Cardiac septum (tissue), 1 donor: ENCODE results near the gene ZNF853. TPM values are rescaled to one million over a fixed set of nuclear protein-coding genes. Genes with fewer than 3 reads are reported as not detected.
A peak's percentile ranks its signal among the peaks of the same experiment; 100 is the strongest.
"Not testable (repeated sequence)": the region's sequence is repeated elsewhere in the genome, so short reads cannot be mapped to it uniquely, and the experiment has no call there.

Experiments used
- DNase-seq: peaks from one replicate; pipeline ENCODE4 v3.0.0-alpha.2; 2020; ENCODE audit warnings: low spot score
- intact Hi-C: fragments of 100-400 bp; cut with DNase I; formaldehyde crosslinking; loops from one replicate; pipeline ENCODE4 v1.14.0; 2022
- total RNA-seq: library from RNA; stranded (reverse); fragmentation: NEBNext Ultra II Directional; extraction: Animal tissue kit (Norgen Biotek cat#: 25700); gene quantifications from one replicate; pipeline ENCODE4 v1.2.1, GENCODE V29; 2021
- donor health status: DM: no; HTN: no; CAD: no.

Gene ZNF853
- total RNA-seq, 1 donor from 2014 or later: 14.2 TPM

DNA sequence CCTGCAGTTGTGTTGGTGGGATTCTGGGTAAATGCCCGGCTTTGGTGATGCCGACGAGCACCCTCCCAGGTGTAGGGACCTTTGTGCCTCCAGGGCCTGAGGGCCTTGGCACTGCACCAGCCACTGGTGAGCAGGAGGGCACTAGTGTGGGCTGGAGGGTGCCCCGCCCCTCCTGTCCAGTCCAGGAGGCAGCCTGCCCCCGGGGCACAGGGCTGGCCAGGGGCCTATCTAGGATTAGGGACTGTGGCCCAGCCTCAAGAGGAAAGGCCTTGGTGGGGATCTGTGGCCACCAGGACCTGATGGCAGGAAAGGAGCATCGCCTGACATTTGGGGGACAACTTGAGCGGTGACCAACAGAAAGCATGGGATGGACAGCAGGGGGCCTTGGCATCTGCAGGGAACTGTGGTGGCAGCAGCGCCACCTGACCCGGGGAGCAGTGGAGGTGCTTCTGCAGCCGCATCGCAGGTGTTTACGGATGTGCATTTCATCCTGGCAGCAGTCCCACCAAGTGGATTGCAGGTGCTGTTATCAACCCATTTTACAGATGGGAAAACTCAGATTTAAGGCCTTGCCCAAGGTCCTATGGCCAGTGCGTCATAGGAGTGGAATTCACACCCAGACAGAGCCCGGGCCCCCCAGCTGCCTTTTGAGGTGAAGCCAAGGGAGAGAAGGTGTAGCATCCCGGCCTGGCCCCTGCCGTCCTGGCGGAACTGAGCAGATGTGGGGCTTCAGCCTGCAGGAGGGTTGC is 32.8 kb downstream of the ZNF853 start:
- no peak for DNase-seq
- intact Hi-C loops: no loop called here

DNA sequence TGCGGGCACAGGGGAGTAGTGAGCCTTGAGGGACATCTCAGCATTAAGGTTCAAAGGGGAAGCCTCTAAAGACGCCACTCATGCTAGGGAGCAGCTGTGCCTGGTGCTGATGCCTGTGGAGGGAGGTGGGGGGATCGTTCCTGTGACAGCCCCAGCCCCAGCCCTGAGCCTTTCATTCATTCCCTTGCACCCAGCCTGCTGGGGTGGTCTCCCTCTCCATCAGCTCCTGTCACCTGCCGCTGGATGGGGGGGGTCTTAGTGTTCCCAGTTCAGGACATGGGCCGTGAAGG is 33.4 kb downstream of the ZNF853 start:
- no peak for DNase-seq
- intact Hi-C loops: no loop called here

DNA sequence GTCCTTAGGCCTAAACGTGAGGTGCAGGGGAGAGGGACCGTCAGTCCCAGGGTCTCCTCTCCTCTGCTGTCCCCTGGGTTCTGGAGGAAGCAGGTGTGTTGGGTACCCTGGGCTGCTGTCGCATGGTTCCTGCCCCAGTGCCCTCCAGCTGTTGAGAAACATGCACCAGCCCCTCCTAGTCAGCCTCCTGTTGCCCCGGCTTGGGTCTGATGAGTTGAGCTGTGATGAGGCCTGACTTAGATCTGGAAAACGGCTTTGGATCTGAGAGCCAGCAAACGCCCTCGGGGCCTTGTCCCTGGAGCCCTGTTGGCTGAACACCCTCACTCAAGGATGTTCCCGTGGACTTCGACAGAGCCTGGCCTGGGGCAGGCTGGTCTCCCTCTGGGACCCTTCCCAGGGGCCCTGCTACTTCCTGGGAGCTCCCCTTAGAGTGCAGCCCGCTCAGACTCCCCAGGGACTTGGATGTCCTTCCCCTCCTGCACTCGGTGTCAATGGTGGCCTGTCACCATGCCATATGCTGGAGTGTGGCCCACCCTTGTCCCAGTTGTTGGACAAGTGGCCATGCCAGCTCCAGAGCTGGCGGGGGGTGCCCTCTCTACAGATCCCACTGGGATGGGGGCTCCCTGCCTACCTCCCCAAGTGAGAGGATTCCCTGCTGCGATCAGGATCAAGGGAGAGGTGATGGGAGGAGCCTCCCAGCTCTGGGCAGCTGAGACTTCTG is 34.0 kb downstream of the ZNF853 start:
- intact Hi-C loops: no loop called here
- DNase-seq: no peak

DNA sequence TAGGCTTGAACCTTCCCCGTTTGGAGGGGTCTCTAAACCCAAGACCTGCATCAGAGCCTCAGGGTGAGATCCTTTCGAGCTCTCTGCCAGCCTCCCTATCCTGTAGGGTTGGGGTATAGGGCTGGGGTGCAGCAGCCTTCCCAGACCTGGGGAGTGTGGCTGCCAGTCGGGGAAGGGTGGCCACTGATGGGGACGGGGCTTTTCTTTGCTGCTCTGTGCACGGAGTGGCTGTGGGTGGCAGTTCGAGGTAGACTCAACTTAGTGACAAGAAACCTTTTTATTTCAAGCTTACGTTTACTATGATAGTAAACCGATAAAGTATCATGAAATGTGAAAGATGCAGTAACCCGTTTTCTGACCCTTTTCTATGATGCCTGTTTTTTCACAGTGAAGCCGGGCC is 34.7 kb downstream of the ZNF853 start:
- intact Hi-C loops: no loop called here
- DNase-seq: no peak

DNA sequence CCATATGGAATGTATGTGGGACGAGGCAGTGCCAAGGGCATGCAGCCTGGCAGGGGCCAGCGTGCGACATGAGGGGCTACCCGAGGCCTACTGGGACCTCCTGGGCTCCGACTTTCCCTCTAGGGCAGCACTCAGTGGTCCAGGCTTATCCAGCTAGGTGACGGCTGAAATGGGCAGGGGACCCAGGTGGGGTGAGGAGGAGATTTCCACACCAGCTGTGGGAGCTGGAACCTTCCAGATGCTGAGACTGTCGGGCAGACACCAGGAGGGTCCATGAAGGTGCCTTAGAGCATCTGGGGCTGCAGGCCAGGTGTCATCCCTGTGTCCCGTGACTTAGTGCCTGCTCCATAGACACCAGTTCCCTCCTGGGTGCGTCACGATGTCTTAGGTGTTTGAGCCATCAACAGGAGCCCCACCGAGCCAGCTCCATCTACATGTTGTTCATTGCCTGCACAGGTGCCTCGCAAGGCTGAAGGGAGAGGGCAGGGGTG is 35.2 kb downstream of the ZNF853 start:
- DNase-seq: peak; percentile 66
- intact Hi-C loops: no loop called here

DNA sequence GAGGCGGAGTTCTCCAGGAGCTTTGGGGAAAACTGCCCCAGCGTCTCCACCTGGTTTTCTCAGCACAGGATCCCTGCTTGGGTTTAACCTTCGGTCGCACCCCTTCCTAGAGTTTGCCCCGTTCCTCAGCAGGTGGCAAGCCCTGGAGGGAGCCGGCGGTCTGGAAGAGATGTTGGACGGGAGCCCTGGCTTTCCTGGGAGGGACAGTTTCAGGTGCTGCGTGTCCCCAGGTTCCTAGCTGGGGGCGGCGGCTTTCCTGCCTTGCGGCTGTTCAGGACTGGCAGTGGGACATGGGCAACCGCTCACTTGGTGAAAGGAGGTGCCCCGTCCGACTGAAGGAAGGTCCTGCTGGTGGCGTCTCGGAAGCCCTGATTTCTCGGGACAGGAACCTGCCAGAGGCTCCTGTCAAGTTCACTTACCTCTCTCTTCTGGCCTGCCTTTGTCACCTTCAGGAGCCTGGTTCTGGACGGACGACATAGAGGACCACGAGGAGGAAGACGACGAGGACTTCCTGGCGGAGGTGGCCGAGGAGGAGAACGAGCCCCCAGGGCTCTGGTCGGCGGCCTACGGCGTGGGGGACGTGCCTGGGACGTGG is 36.5 kb downstream of the ZNF853 start:
- intact Hi-C loops: no loop called here
- peak; percentile 63 for DNase-seq

DNA sequence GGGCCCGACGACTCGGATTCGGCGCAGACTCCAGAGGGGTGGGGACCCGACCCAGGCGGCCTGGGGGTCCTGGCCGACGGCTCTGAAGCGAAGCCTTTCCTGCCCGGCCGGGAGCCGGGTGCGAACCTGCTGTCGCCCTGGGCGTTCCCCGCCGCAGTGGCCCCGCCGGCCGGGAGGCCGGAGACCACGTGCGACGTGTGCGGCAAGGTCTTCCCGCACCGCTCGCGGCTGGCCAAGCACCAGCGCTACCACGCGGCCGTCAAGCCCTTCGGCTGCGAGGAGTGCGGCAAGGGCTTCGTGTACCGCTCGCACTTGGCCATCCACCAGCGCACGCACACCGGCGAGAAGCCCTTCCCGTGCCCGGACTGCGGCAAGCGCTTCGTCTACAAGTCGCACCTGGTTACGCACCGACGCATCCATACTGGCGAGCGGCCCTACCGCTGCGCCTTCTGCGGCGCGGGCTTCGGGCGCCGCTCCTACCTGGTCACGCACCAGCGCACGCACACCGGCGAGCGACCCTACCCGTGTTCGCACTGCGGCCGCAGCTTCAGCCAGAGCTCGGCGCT is 37.1 kb downstream of the ZNF853 start:
- DNase-seq: peak; percentile 53
- intact Hi-C loops: no loop called here

DNA sequence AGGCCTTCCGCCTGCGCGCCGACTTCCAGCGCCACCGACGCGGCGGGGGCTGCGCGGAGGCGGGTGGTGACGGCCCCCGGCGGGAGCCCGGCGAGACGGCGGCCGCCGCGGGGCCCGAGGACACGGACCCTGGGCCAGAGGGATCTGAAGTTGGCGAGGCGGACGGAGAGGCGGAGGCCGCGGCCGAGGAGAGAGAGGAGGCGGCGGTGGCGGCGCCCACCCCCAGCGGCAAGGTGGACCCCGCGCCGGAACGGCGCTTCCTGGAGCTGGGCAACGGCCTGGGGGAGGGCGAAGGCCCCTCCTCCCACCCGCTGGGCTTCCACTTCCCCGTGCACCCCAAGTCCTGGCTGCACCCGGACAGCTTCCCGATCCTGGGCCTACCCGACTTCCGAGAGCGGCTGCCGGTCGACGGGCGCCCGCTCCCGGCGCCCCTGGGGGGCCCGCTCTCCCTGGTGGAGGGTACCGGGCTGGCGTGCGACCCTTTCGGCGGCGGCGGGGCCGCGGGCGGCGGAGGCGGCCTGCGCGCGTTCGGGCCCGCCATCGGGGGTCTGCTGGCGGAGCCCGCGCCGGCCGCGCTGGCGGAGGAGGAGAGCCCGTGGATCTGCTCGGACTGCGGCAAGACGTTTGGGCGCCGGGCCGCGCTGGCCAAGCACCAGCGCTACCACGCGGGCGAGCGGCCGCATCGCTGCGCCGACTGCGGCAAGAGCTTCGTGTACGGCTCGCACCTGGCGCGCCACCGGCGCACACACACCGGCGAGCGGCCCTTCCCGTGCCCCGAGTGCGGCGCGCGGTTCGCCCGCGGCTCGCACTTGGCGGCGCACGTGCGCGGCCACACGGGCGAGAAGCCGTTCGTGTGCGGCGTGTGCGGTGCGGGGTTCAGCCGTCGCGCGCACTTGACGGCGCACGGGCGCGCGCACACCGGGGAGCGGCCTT is 37.9 kb downstream of the ZNF853 start:
- intact Hi-C loops: no loop called here
- DNase-seq: no peak

DNA sequence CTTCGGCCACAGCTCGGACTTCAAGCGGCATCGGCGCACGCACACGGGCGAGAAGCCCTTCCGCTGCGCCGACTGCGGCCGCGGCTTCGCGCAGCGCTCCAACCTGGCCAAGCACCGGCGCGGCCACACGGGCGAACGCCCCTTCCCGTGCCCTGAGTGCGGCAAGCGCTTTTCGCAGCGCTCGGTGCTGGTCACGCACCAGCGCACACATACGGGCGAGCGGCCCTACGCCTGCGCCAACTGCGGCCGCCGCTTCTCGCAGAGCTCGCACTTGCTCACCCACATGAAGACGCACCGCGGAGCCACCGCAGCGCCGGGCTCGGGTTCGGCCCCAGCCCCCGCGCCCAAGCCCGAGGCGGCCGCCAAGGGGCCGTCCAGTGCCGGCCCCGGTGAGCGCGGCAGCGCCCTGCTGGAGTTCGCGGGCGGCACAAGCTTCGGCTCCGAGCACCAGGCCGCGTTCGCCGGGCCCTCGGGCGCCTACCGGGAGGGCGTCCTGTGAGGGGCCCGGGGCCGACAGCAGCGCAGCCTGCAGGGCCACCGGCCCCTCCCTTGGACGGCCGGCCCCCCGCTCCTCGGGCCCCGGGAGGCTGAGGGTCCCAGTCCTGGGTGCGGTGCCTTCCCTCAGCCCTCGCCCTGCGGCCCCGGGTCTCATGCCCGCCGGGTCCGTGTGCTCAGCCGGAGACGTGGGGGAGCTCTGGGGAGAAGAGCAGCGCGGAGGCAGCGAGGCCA is 38.9 kb downstream of the ZNF853 start:
- intact Hi-C loops: no loop called here
- DNase-seq: no peak

DNA sequence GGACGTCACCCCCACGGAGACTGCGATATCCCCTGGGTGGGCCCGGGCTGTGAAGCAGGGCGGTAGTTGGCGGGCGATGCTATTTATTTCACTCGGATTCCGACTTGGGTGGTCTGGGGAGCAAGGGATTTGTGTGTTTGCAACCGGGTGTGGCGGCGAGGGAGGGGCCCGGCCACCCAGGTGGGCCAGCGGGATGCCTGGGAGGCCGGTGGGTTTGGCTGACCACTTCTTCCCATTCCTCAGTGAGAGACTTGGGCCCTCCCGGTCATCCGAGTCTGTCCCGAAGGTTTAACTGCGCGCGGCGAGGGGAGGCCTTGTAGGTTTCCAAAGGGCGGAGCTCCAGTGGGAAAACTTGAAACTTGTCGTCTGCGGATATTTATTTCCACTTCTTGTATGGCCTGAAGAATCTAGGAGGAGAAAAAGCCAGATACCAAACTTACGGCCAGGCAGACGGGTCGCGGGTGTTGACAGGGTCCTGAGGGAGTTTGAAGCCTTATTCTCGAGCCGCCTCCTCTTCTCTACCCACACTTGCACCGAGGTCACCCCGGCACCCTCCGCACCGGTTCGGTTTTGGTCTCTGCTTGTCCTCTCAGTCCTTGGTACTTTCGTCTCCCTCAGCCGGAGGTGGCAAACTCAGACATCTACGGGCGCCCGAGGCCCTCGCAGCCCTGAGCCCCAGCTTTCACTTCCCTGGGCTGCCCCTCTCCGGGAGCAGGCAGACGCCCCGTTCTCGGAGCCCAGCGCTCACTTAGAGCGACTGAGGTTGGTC is 39.6 kb downstream of the ZNF853 start:
- no peak for DNase-seq
- intact Hi-C loops: no loop called here

DNA sequence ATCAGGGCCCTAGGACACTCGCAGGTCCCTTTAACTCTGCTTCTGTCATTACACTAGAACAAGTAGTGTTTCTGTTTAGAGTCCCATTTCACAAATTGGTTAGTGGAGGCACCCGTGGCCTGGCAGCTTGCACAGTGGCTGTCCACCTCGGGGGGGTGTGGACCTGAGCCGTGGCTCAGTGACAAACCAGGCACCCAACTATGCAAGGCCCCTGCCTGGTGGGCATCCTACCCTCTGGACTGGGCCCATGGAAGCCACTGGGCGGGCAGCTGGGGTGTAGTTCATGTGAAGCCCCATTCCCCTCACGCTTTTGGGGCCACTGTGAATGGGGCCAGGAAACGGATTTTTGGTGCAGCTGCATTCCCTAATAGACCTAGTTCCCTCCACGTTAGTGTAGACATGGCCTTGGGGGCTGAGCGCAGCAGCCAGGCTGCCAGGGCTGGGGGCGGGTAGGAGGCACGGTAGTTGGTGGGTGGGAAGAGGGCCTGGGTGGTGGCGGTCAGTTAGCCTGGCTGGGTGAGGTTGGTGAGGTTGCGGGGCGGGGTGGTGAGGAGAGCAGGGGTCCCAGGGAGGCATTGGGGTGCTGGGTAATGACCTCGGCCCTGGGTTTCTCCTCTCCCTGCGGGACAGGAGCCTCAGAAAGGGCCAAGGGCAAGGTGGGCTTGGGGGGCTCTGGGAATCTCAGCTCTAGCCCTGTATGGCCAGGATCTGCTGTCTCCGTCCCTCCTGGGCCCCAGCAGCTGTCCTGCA is 40.4 kb downstream of the ZNF853 start:
- DNase-seq: no peak
- intact Hi-C loops: no loop called here

DNA sequence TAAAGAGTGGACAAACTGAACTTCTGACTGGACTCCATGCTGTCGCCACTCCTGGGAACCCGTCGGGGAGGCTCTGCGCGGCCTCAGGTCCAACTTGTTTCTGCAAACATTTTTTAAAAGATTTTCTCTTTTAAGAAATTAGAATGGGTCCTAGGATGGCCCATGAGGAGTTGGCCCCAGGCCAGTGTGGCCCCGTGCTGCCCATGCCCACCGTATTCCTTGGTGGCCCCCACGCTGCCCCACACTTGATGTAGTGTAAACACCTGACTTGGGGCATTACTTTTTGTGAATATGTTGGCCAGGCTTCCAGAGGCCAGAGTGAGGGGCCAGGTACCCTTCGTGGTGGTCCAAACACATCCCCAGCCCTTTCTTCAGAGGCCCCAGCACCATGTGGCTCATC is 41.0 kb downstream of the ZNF853 start:
- intact Hi-C loops: no loop called here
- DNase-seq: peak; percentile 69

DNA sequence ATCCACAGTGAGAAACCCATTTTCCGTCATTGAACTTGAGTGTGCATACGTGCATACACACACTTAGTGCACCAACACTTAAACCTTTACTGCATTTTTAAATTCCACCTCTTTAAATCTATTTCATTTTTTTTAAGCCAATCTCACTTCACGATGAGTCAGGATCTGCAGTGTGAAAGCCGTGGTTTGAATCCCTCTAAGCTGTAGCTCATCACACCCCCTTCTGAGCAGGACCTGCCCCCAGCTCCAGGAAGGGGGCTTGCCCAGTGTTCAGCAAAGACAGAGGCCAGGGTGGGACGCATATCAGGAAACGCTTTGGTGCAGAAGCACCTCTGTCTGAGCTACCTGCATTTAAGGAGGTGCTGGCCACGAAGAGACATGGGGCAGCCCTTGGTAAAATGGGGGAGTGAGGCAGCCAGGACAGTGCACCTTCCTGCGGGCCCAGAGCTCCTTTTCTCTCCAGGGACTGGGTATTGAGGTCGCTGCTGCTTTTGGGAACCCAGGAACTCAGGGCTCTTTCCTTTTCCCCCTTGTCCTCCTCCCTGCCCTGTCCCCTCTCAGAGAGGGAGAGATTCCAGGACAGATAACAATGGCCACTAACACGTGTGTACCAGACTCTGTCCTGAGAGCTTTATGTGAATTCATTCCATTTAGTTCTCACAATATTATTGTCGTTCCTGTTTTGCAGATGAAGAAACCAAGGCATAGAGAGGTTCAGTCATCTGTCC is 43.4 kb downstream of the ZNF853 start:
- intact Hi-C loops: no loop called here
- no peak for DNase-seq

DNA sequence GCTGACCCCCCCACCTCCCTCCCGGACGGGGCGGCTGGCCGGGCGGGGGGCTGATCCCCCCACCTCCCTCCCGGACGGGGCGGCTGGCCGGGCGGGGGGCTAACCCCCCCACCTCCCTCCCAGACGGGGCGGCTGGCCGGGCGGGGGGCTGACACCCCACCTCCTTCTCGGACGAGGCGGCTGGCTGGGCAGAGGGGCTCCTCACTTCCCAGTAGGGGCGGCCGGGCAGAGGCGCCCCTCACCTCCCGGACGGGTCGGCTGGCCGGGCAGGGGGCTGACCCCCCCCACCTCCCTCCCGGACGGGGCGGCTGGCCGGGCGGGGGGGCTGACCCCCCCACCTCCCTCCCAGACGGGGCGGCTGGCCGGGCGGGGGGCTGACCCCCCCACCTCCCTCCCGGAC is 55.4 kb downstream of the ZNF853 start:
- intact Hi-C loops, DNase-seq: not testable (repeated sequence)
